Left lobe of liver (tissue), 2 donors: ENCODE results near the gene CABP7. TPM values are rescaled to one million over a fixed set of nuclear protein-coding genes. Genes with fewer than 3 reads are reported as not detected.

Source experiments
- ATAC-seq: fragments of 200-7000 bp; cut with Tn5 transposase; one replicate; pipeline ENCODE4 v1.9.1; 2020; ENCODE audit warnings: mild to moderate bottlenecking, moderate library complexity
- DNase-seq: peaks from one replicate; pipeline ENCODE4 v3.0.0-alpha.2; 2020; ENCODE audit warnings: low spot score
- total RNA-seq: library from RNA; stranded (reverse); gene quantifications from one replicate; pipeline ENCODE4 v1.2.1, GENCODE V29; 2021
- donor health status: DM: no; HTN: no; CAD: no; lungs with moderate emphysema.
- donor health status: DM: no; HTN: yes; CAD: no.

CABP7 gene
- total RNA-seq, 1 donor from 2014 or later = not detected

DNA sequence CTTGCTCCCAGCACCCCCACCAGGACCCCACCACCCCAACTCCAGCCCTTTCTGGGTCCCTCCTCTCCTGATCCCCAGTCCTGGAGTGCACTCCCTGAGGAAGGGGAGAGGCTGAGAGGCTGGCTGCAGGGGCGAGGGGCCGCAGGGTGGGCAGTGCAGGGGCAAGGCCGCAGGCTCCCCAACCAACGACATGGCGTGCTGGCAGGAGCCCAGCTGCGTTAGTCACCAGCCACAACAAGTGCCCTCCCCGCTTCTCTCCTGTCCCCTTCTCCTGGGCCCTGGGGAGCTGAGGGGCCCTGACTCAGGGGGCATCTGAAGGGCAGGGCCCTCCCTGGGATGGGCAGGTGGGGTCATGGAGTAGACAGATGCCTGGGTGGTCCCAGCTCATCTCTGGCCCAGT, 2.3 kb downstream of the CABP7 start:
- ATAC-seq = no peak

GRCh38 chr22:29722587-29722986, 2.8 kb downstream of the CABP7 start:
- no peak for ATAC-seq
- DNase-seq = no peak

More for the DNA sequence above, 2.3 kb downstream of the CABP7 start:
- no peak for DNase-seq

DNA sequence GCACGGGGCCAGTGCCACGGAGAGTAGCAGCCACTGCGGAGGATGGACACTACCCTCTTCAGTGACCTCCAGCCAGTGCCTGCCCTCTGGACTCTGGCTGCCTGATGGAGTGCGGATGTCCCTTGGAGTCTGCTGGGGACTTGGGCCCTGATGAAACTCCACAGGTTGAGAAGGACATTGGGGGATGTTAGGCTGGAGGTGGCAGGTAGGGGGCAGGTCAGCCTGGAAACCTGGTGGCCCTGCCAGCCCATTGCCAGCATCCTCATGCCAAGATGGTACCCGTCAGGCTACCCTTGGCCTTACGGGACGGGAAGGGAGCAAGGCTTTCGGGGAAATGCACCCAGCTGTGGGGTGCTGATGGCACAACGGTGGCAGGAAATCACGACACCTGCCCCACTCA, 4.0 kb downstream of the CABP7 start:
- no peak for DNase-seq
- peak; percentile 35 for ATAC-seq

DNA sequence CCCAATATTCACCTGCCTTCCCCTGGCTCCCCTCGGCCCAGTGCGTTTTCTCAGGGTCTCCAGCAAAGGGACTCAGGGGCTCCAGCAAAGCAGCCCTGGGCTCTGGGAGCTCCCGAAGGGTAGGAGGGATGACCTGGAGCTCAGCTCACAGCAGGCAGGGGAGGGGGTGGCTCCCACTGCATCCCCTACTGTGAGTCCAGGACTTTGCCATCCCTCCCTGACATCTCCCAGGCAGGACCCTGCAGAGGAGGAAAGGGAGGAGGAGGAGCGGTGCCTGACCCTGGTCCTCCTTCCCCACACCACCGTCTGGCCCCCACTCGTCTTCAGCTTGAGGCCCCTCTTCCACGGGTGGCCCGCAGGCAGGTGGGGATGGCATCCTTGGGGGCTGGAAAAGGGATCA, 5.0 kb downstream of the CABP7 start:
- no peak for ATAC-seq
- no peak for DNase-seq

- ATAC-seq (no peak), DNase-seq (no peak)
Observed at GRCh38 chr22:29726106-29726505, 6.3 kb downstream of the CABP7 start.

DNA sequence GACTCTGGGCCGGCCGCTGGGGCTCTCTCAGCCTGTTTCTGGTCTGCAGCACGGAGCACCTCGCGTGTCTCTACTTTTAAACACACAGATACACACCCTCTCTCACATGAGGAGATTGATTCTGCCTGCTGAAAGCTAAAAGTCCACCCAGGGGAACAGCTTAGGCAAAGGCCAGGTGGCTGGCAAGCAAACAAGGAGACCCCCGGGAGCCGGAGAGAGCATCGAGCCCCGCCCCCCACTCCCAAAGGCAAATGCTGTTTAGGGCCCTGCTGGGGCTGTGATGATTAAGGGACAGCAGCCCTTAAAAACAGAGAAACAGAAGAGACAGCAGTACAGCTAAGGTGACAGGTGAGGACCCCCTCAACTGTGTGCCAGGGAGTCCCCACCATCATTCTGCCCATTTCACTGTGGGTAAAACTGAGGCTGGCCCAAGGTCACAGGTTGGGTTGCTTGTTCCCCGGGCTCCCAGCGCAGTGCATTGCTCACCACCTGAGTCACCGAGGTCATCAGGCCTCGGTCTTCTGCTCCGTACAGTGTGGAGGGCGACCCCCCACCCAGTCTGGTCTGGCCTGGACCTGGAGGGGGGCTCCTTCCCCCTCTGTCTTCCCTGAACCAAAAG, 6.8 kb downstream of the CABP7 start:
- DNase-seq (no peak), ATAC-seq (no peak)

- DNase-seq = peak; percentile 53
- ATAC-seq = peak; percentile 69
Observed at GRCh38 chr22:29727131-29727523, 7.3 kb downstream of the CABP7 start.

GRCh38 chr22:29729161-29729560, 9.4 kb downstream of the CABP7 start:
- DNase-seq (no peak), ATAC-seq (no peak)

DNA sequence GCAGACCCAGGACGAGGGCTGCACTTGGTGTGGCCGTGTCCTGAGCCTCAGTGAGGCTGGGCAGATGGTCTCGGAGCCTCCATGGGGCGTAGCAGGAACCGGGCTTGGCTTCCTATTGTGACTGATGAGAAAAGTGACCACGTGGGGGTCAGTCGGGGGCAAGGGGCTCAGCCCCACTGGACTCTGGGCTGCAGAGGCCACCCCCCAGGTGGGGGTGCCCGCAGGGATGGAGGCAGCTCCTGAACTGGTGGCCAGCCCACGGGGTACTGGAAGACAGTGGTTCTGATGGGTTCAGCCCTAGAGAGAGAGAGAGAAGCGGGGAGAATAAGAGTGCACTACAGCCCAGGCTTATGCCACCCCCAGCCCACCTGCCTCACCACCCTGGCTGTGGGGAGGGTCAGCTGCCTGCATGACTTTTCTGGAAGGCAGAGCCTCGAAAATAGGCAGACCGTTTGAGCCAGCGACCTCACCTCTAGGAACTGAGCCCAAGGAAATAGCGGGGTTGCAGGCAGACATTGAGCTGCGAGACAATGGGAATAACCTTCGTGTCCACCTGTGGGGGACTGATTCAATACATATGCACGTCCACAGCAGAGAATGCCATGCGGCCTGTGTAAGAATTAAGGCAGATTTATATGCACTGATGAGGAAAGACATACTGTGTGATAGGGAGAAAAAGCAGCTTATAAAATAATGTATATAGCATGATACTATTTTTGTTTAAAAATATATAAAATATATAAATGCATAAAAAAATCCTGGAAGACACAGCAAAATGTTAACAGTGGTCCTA, 11.5 kb downstream of the CABP7 start:
- DNase-seq = no peak
- no peak for ATAC-seq

DNA sequence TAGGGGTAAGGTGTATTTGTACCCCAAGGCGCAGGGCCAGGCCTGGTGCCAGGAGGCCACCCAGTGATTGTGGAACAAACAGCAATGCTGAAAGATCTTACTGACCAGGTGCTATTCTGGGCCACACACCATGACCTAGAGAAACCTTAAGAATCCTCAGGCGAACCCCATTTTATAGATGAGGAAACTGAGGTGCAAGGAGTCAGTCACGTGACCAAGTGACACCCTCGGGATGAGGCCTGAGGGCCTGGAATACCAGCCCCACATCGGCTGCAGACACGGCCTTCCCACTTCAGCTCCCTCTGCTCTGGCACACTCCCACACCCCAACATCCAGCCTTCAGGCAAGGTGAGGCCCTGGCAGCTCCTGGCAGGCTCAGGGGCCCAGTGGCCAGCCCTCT, 13.1 kb downstream of the CABP7 start:
- DNase-seq (no peak), ATAC-seq (no peak)

- ATAC-seq (no peak), DNase-seq (no peak)
Observed at GRCh38 chr22:29733362-29734201, 13.8 kb downstream of the CABP7 start.

- DNase-seq (no peak), ATAC-seq (no peak)
Observed at GRCh38 chr22:29734406-29734805, 14.6 kb downstream of the CABP7 start.

DNA sequence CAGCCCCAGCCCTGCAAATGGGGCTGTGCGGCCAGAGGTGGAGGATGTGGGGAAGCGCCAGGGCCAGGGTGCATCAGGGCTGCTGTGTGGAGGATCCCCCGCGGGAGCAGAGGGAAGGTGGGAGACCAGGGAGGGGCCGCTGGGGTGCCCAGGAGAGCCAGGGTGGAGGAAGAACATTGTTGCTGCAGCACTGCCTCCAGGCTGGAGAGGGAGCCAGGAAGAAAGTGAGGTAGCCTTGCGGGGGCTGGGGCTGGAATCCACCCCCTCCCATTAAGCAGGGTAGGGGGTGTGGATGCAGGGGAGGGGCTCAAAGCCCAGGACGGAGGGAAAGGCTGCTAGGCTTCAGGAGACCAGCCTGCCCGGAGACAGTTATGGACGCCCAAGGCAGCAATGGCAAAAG, 15.0 kb downstream of the CABP7 start:
- DNase-seq (no peak), ATAC-seq (no peak)

DNA sequence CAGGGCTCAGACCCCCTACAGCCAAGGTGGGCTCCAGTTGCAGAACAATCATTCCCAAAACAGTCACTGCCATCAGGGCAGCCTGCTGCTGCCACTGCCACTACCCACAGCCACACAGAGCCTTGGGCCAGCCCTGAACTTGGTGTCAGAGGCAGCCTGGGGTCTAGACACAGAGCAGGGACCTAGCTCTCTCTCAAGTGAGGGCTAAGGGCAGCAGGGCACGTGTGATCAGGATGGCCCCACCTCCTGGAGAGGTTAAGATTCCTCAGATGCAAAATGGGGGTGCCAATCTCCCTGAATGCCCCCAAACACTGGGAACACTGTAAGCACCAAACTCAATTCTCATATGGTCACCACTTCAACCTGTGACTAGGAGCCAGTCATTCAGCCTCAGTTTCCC, 15.6 kb downstream of the CABP7 start:
- DNase-seq = no peak
- no peak for ATAC-seq

DNA sequence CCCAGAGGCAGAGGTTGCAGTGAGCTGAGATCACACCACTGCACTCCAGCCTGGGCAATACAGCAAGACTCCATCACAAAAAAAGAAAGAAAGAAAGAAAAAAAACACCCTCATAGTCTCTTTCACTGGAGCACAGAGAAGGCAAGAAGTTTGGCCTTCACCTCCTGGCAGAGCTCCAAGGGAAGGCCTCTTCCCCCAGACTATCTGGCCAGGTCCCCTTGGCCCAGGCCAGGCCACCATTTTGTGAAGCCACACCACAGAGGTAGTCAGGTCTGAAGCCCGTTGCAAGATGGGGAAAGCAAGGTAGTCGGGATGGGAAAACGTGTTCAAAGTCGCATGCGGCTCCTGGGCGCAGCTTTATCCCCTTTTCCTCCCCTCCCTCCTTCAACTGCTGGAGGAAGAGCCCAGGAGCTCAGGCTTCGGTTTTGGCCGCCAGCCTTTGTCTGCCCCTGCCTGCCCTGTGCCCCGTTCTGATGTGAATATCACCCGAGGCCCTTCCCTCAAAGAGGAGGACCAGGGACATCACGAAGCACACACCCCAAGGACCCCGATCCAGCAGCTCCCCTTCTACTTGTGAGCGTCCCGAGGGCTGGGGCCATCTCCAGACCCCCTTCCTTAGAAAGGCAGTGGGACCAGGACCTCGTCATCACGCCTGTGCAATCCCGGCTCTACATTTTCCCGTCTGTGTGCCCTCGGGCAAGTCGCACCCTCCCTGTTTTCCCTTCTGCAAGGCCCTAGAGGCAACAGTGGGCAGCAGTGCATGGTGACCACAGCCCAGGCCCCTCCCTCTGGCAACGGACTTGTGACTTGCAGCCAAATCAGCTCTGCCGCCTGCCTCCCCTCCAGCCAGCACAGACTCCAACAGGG, 17.7 kb downstream of the CABP7 start:
- ATAC-seq (no peak), DNase-seq (no peak)

- ATAC-seq = no peak
- no peak for DNase-seq
Observed at GRCh38 chr22:29738118-29738815, 18.5 kb downstream of the CABP7 start.

DNA sequence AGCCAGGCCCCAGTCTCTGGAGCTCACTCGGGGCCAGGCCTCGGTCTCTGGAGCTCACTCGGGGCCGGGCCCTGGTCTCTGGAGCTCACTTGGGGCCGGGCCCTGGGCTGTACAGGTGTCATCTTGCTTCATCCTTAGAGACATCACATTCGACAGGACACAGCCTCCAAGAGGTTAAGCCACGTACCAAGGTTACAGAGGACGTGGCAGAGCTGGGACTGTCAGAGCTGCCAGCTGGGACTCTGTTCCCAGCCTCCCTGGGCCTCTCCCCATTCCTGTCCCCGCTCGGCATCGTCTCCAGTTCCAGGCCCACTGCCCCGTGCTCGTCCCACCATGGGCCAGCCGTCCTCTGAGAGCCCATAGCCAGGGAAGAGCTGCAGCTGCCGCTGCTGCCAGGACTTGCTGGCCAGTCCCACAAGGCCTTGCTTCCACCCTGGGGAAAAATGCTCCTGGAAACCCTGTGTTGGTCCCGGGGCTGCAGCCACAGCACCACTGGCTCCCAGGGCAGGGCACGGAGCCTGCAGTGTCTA, 19.6 kb downstream of the CABP7 start:
- DNase-seq (no peak), ATAC-seq (no peak)

- no peak for DNase-seq
- ATAC-seq = no peak
Observed at GRCh38 chr22:29740216-29740615, 20.4 kb downstream of the CABP7 start.

DNA sequence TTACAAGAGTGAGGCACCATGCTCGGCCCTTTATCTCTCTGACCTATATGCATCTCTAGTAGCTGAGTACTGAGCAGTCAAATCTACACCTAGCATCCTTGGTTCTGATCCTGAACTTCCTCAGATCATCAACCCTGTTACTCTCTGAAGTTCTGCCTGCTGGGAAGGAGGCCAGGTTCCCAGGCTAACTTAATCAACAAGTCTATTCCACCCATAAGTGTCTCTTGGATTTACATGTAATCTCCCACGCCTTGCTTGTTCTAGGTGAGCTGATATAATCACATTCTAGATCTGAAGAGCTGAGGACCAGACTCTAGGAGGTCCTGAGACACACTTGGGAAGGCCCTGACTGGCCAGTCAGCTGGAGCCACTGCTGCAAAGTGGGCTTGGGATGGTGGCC, 22.1 kb downstream of the CABP7 start:
- no peak for ATAC-seq

GRCh38 chr22:29742326-29742725, 22.5 kb downstream of the CABP7 start:
- no peak for ATAC-seq

More for the DNA sequence above, 22.1 kb downstream of the CABP7 start:
- DNase-seq = no peak

More at GRCh38 chr22:29742326-29742725, 22.5 kb downstream of the CABP7 start:
- DNase-seq = no peak
